ENCODE results near the gene FRMD4B.

Gene FRMD4B

GRCh38 chr3:69197455-69197854 is 188.4 kb downstream of the FRMD4B start:
- no peak for DNase-seq

- no peak for DNase-seq
Measured at GRCh38 chr3:69196876-69197275, 189.0 kb downstream of the FRMD4B start.

GRCh38 chr3:69194431-69195165 is 191.3 kb downstream of the FRMD4B start:
- no peak for DNase-seq

GRCh38 chr3:69193749-69194148 is 192.1 kb downstream of the FRMD4B start:
- DNase-seq, result no peak

- DNase-seq, result no peak
Measured at GRCh38 chr3:69191516-69191915, 194.4 kb downstream of the FRMD4B start.

GRCh38 chr3:69189487-69189886 is 196.4 kb downstream of the FRMD4B start:
- DNase-seq, result no peak

- DNase-seq, result no peak
Measured at GRCh38 chr3:69186575-69187093, 199.3 kb downstream of the FRMD4B start.

GRCh38 chr3:69182588-69183316 is 203.1 kb downstream of the FRMD4B start:
- DNase-seq, result no peak

GRCh38 chr3:69181592-69182211 is 204.2 kb downstream of the FRMD4B start:
- no peak for DNase-seq

GRCh38 chr3:69180869-69181591 is 204.9 kb downstream of the FRMD4B start:
- DNase-seq, result no peak

GRCh38 chr3:69179740-69180372 is 206.0 kb downstream of the FRMD4B start:
- DNase-seq, result no peak

- DNase-seq, result no peak
Measured at GRCh38 chr3:69178838-69179739, 206.8 kb downstream of the FRMD4B start.

- no peak for DNase-seq
Measured at GRCh38 chr3:69178082-69178481, 207.8 kb downstream of the FRMD4B start.

- no peak for DNase-seq
Measured at GRCh38 chr3:69174871-69175737, 210.8 kb downstream of the FRMD4B start.

- DNase-seq, result no peak
Measured at GRCh38 chr3:69174445-69174844, 211.4 kb downstream of the FRMD4B start.

- DNase-seq, result no peak
Measured at GRCh38 chr3:69172058-69172457, 213.8 kb downstream of the FRMD4B start.

GRCh38 chr3:69166446-69166845 is 219.4 kb downstream of the FRMD4B start:
- DNase-seq, result no peak

- no peak for DNase-seq
Measured at GRCh38 chr3:69165744-69166143, 220.1 kb downstream of the FRMD4B start.

GRCh38 chr3:69164296-69164695 is 221.6 kb downstream of the FRMD4B start:
- no peak for DNase-seq

GRCh38 chr3:69162308-69162980 is 223.4 kb downstream of the FRMD4B start:
- DNase-seq, result no peak

All from NCI-H446 (cell line).